Subcutaneous adipose tissue (tissue), 4 donors: ENCODE data around the gene OPA3. TPM values are rescaled to one million over a fixed set of nuclear protein-coding genes. Genes with fewer than 3 reads are reported as not detected.

ENCODE experiments used
- total RNA-seq, 4 donors: library from RNA; depleted of rRNA; stranded (reverse); fragments of >200 nt; gene quantifications; one replicate each; pipeline ENCODE4 v1.1.0, GENCODE V29; 2016
- TF ChIP-seq, protein P1 (sequence below): fragments of 450-650 bp; IDR thresholded peaks from one replicate; pipeline ENCODE4 v1.5.1; 2016; ENCODE audit warnings: low read depth, mild to moderate bottlenecking, control low read depth, antibody characterized with exemption, moderate library complexity

OPA3 gene
- total RNA-seq, 4 donors from 2014 or later: 2.7 to 11.6 (median 6.4) TPM

DNA sequence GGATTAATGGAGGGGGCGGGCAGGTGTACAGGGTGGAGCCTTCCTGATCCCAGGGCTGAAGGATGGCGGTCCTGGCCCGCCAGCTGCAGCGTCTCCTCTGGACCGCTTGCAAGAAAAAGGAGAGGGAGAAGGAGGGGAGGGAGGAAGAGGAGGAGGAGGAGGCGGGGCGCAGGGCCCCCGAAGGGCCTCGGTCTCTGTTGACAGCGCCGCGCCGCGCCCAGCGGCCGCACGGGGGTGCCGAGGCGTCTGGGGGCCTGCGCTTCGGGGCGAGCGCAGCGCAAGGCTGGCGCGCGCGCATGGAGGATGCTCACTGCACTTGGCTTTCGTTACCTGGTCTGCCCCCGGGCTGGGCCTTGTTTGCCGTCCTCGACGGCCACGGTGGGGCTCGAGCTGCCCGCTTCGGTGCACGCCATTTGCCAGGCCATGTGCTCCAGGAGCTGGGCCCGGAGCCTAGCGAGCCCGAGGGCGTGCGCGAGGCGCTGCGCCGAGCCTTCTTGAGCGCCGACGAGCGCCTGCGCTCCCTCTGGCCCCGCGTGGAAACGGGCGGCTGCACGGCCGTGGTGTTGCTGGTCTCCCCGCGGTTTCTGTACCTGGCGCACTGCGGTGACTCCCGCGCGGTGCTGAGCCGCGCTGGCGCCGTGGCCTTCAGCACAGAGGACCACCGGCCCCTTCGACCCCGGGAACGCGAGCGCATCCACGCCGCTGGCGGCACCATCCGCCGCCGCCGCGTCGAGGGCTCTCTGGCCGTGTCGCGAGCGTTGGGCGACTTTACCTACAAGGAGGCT, 86.0 kb downstream of the OPA3 start, which contains the start of gene PPM1N:
Gene PPM1N, plus strand, starts transcription at position 33 of the 785 bp plus-strand sequence. Its CDS starts 30 bp downstream, at position 63.
- TF ChIP-seq, protein P1, sequence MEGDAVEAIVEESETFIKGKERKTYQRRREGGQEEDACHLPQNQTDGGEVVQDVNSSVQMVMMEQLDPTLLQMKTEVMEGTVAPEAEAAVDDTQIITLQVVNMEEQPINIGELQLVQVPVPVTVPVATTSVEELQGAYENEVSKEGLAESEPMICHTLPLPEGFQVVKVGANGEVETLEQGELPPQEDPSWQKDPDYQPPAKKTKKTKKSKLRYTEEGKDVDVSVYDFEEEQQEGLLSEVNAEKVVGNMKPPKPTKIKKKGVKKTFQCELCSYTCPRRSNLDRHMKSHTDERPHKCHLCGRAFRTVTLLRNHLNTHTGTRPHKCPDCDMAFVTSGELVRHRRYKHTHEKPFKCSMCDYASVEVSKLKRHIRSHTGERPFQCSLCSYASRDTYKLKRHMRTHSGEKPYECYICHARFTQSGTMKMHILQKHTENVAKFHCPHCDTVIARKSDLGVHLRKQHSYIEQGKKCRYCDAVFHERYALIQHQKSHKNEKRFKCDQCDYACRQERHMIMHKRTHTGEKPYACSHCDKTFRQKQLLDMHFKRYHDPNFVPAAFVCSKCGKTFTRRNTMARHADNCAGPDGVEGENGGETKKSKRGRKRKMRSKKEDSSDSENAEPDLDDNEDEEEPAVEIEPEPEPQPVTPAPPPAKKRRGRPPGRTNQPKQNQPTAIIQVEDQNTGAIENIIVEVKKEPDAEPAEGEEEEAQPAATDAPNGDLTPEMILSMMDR: no peak

DNA sequence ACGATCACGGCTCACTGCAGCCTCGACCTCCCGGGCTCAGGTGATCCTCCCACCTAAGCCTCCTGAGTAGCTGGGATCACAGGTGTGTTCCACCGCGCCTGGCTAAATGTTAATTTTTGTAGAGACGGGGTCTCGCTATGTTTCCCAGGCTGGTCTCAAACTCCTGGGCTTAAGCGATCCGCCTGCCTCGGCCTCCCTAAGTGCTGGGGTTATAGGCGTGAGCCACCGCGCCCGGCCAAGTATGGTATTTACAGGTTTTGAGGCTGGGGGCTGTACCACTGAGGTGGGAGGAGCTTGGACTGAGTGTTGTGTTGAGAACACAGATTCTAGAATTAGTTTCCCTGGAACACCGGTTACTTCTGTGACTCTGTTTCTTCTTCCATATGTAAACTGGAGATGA, 86.8 kb downstream of the OPA3 start:
- TF ChIP-seq, protein P1: no peak

DNA sequence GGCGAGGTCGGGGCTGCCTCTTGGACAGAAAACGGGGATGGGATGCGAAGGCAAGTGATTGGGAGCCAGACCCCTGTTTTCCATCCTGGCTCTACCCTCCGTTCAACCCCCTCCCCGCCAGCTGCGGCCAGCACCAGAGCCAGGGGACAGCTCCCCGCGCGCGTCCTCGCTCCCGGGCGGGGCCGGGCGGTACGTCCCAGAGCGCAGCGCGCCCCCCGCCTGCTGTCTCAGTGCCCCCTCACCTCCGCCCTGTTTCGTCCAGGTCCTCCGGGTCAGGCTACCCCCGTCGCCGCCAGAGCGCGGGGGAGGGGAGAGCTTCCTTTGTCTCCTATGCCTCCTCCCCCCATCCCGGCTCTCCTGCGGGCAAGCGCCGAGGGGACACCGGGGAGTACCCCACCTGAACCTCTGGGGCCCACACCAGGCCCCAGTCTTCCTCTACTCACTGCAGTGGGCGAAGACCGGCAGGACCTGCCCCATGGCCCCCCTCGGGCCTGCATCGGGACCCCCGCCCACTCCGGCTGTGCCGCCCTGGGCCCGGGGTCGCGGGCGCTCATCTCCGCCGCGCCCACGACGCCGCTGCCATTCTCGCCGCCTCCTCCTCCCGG, 88.2 kb downstream of the OPA3 start:
- TF ChIP-seq, protein P1: no peak

DNA sequence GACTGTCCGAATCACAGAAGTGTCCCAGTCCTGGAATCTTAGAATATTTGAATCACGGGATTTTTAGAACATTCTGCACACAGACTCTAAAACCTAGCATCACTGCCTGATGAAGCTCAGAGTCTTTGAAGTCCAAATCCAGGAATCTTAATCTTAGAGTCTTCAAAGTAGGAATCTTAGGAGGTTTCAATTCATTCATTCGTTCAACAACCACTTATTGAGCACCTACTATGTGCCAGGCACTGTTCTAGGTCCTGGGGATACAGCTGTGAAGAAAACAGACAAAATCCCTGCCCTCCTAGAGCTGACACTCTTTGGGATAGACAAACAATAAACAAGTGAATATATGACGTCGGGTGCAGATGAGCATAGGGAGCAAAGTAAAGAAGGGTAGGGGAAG, 89.4 kb downstream of the OPA3 start:
- TF ChIP-seq, protein P1: no peak

DNA sequence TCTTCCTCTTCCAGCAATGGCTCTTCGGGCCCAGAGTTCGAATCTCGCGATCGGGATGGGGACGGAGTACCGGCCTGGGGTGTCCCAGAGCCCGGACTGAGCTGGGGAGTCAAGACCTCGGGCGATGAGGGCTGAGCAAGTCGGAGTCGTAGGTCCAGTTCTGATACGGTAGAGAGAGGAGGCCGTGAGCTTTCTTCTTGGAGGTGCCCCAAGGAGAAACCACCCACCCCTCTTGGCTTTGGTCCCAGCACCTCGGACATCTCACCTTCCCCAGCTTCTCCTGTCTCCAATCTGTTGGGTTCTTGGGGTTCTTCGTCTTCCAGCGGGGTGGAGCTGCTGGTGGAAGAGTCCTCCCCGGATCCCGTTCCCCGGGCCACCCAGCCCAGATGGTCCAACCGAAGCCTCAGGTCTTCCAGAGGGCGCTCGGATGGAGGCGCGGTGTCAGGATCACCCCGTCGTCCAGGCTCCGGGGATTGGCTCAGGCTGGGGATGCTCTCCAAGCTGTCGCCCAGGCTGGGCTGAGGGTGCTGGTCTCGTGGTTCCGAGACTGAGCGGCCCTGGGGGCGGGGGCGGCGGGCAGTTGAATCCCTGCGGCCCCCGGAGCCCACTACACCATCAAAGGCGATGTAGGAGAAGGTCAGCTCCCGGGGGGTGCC, 90.2 kb downstream of the OPA3 start:
- TF ChIP-seq, protein P1: no peak

DNA sequence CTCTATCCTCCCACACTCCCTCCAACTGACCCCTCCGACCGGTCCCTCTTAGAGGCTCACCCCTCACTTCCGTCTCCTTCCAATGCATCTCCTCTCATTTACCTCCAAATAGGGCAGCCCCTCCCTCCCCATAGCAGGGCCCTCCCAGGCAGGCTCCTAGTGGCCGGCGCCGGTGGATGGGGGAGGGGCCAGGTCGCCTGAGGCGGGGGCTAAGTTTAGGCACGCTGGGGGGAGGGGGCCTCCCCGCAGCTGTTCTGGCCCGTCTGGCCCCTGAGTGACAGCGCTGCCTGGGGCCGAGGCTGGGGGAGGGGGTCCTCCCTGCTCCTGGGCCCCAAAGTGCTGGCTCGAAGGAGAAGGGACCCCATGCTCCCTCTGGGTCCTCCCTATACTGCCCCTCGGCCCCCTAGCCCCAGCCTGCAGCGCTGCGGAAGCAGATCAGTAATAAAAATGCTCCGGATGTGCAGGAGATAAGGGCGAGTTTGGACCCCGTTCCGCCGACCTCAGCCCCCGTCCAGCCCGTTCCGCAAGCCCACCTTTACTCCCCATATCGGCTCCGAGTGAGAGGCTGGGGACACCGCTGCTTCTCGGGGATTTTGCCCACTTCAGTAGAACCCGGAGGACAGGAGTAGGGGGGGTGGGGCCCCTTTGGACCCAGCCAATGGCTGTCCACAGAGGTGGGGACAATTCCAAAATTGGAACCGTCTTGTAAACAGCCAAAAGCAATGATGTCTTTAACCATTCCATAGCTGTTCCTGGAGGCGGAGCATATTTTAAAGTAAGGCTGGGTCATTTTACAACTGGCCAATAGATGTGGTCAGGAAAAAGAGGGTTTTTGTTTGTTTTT, 91.8 kb downstream of the OPA3 start:
- TF ChIP-seq, protein P1: no peak
